OCI-LY3 (cell line): ENCODE data around the gene NEDD4L.

Source experiments
- H2AFZ ChIP-seq: fragments of 200-600, 300-600 bp; shearing (Covaris generic); 2 replicates; pipeline ENCODE4 v1.6.0; 2014; ENCODE audit warnings: antibody characterized with exemption, low read depth, low read length
- H3K27ac ChIP-seq: fragments of 200-600, 300-600 bp; sonication (generic); 2 replicates; pipeline ENCODE4 v1.5.1; 2014; ENCODE audit warnings: mild to moderate bottlenecking, low read length, moderate library complexity, mixed read lengths
- H3K27me3 ChIP-seq: fragments of 200-600, 300-600 bp; sonication (generic); 2 replicates; pipeline ENCODE4 v1.6.1; 2014; ENCODE audit warnings: low read depth, low read length, mixed read lengths
- H3K36me3 ChIP-seq: fragments of 200-600, 300-600 bp; sonication (generic); replicated peaks from 2 replicates; pipeline ENCODE3; 2014; ENCODE audit warnings: low read depth, low read length, mixed read lengths
- H3K4me1 ChIP-seq: fragments of 300-600, 200-600 bp; sonication (generic); 2 replicates; pipeline ENCODE4 v1.6.1; 2014; ENCODE audit warnings: low read length, mixed read lengths
- H3K4me2 ChIP-seq: fragments of 200-600, 300-600 bp; sonication (generic); 2 replicates; pipeline ENCODE4 v1.6.1; 2014; ENCODE audit warnings: low read length, mixed read lengths
- H3K4me3 ChIP-seq: fragments of 300-600, 200-600 bp; sonication (generic); 2 replicates; pipeline ENCODE4 v1.5.1; 2014; ENCODE audit warnings: antibody characterized with exemption, mild to moderate bottlenecking, low read length, moderate library complexity
- H3K79me2 ChIP-seq: fragments of 300-600, 200-600 bp; shearing (Covaris generic); 2 replicates; pipeline ENCODE4 v1.6.1; 2014; ENCODE audit warnings: mild to moderate bottlenecking, low read length, mixed read lengths
- H3K9ac ChIP-seq: fragments of 300-600, 200-600 bp; shearing (Covaris generic); 2 replicates; pipeline ENCODE4 v1.6.0; 2014; ENCODE audit warnings: mild to moderate bottlenecking, low read length, moderate library complexity
- H3K9me3 ChIP-seq: fragments of 200-600, 300-600 bp; shearing (Covaris generic); 2 replicates; pipeline ENCODE4 v1.6.1; 2014; ENCODE audit warnings: low read length, mixed read lengths; ENCODE audit not compliant: insufficient read depth
- H4K20me1 ChIP-seq: fragments of 200-600, 300-600 bp; sonication (generic); 2 replicates; pipeline ENCODE4 v1.6.1; 2016; ENCODE audit warnings: low read length, mixed read lengths; ENCODE audit not compliant: insufficient read depth
- CTCF ChIP-seq: fragments of 200-600, 300-600 bp; sonication (generic); IDR thresholded peaks from 2 replicates; pipeline ENCODE4 v1.5.1; 2014; ENCODE audit warnings: antibody characterized with exemption, low read length, low read depth
- EZH2phosphoT487 ChIP-seq: fragments of 200-600 bp; shearing (Covaris generic); IDR thresholded peaks from 2 replicates; pipeline ENCODE4 v1.6.1; 2018; ENCODE audit warnings: antibody characterized with exemption, mixed run types, low read depth

The NEDD4L gene

GRCh38 chr18:58413667-58414628 lies 369.9 kb downstream of the NEDD4L start:
- no peaks in the 10 kb centered on the region for H4K20me1 ChIP-seq
- H3K9ac ChIP-seq = no peak overlapping the region
- no peak overlapping the region for H2AFZ ChIP-seq
- H3K79me2 ChIP-seq = no peaks in the 10 kb centered on the region
- H3K4me1 ChIP-seq = no peaks in the 10 kb centered on the region
- no peak overlapping the region for H3K4me2 ChIP-seq
- TF ChIP-seq CTCF (no peak), EZH2phosphoT487 (no peak)
- H3K36me3 ChIP-seq = no peaks in the 10 kb centered on the region
- H3K27me3 ChIP-seq = peaks cover 52% of the 10 kb centered on the region
- no peak overlapping the region for H3K27ac ChIP-seq
- no peak overlapping the region for H3K4me3 ChIP-seq
- no peaks in the 10 kb centered on the region for H3K9me3 ChIP-seq

DNA sequence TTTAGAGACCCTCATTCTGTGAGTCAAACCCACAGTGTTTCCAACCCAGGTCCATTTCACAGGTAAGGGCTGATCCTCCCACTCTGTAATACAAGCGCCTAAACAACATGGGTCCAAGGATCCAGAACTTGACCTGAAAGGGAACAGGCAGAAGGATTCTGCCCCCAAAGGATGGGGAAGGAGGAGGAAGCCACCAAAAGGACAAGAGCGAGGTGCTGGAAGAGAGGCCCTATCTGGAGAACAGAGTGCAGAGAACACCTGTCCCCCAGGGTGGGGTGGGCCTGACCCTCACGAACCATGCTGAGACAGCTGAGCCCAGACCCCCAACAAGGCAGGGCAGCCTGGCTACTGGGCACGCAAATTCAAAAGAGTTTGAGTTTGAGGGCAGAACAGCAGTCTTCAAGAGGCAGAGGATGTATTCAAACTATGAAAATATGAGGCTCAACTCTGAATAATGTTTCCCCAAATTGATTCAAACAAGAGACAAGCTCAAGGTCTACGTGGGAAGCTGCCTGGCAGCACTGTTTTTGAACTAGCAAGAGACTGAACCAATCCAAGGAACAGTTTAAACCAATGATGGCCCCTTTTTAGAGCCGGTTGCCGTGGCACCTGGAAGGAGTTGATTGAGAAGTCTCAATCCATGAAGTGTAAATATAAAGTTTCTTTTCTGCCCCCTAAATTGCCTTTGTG lies 372.1 kb downstream of the NEDD4L start:
- Histone ChIP-seq H3K79me2 (no peaks in the 10 kb centered on the region), H3K27me3 (peaks cover 52% of the 10 kb centered on the region), H3K9ac (no peak overlapping the region), H3K9me3 (no peaks in the 10 kb centered on the region), H3K4me1 (no peaks in the 10 kb centered on the region), H3K27ac (no peak overlapping the region), H3K4me3 (no peak overlapping the region), H4K20me1 (no peaks in the 10 kb centered on the region), H2AFZ (no peak overlapping the region), H3K4me2 (no peak overlapping the region), H3K36me3 (no peaks in the 10 kb centered on the region)
- TF ChIP-seq EZH2phosphoT487 = no peak
- TF ChIP-seq CTCF = no peak

GRCh38 chr18:58416704-58417683 lies 373.0 kb downstream of the NEDD4L start:
- Histone ChIP-seq H4K20me1 (no peaks in the 10 kb centered on the region), H3K36me3 (no peaks in the 10 kb centered on the region), H3K9me3 (no peaks in the 10 kb centered on the region), H3K4me1 (no peaks in the 10 kb centered on the region), H3K9ac (no peak overlapping the region), H3K79me2 (no peaks in the 10 kb centered on the region), H2AFZ (no peak overlapping the region), H3K4me3 (no peak overlapping the region), H3K27me3 (peaks cover 57% of the 10 kb centered on the region), H3K4me2 (no peak overlapping the region), H3K27ac (no peak overlapping the region)
- TF ChIP-seq EZH2phosphoT487 (no peak), CTCF (no peak)
